ENCODE data around the gene GJD2. TPM values are rescaled to one million over a fixed set of nuclear protein-coding genes. Genes with fewer than 3 reads are reported as not detected.

Gene GJD2
- polyA plus RNA-seq = 0.09 TPM
- long read RNA-seq, donor 1 = 0 reads
- long read RNA-seq, donor 2 = 0 reads
- long read RNA-seq, donor 3 = 0 reads
- long read RNA-seq, donor 4 = 0 reads
- long read RNA-seq, donor 5 = 0 reads
- long read RNA-seq, donor 6 = 0 reads
- long read RNA-seq, donor 7 = 0 reads
- long read RNA-seq, donor 8 = 0 reads
- long read RNA-seq, donor 9 = 0 reads
- long read RNA-seq, donor 10 = 0 reads
- long read RNA-seq, donor 11 = 0 reads

GRCh38 chr15:34754674-34755418 lies at the start of gene GJD2:
GJD2 (minus strand) TSS chr15:34754998; CDS start chr15:34754488, 510 bp downstream.
- DNase-seq = peak in 1 of 2 donors; percentile 14
- Histone ChIP-seq H3K27me3 (ENCODE audit: control insufficient read depth, insufficient read depth, low read length) (peaks cover 46% of the 10 kb centered on the region), H3K4me3 (ENCODE audit: low read length) (no peak within 1 kb of the TSS), H3K4me1 (ENCODE audit: control insufficient read depth, insufficient read depth, low read length) (no peaks in the 10 kb centered on the region), H3K27ac (ENCODE audit: low read length) (no peak within 1 kb of the TSS), H3K9me3 (ENCODE audit: control insufficient read depth, low read depth, low read length) (peaks cover 2% of the 10 kb centered on the region), H3K36me3 (ENCODE audit: control insufficient read depth, insufficient read depth, low read length) (no peaks in the 10 kb centered on the region)
- no CpG with 5 or more reads among the region's 81 CpGs for WGBS (ENCODE audit: insufficient coverage, low lambda C conversion rate)

GRCh38 chr15:34804113-34804512 lies 49.3 kb upstream of the GJD2 start:
- peaks cover 9% of the 10 kb centered on the region for H3K27me3 ChIP-seq (ENCODE audit: control insufficient read depth, insufficient read depth, low read length)
- 70% methylated on average over 2 of the region's 2 CpGs for WGBS (ENCODE audit: insufficient coverage, low lambda C conversion rate)
- no peak overlapping the region for H3K4me3 ChIP-seq (ENCODE audit: low read length)
- no peak overlapping the region for H3K27ac ChIP-seq (ENCODE audit: low read length)
- H3K4me1 ChIP-seq (ENCODE audit: control insufficient read depth, insufficient read depth, low read length) = no peaks in the 10 kb centered on the region
- H3K36me3 ChIP-seq (ENCODE audit: control insufficient read depth, insufficient read depth, low read length) = no peaks in the 10 kb centered on the region
- no peak for DNase-seq
- no peaks in the 10 kb centered on the region for H3K9me3 ChIP-seq (ENCODE audit: control insufficient read depth, low read depth, low read length)

- no peak for DNase-seq
- WGBS (ENCODE audit: insufficient coverage, low lambda C conversion rate) = no CpG with 5 or more reads among the region's 7 CpGs
- H3K4me1 ChIP-seq (ENCODE audit: control insufficient read depth, insufficient read depth, low read length) = no peaks in the 10 kb centered on the region
- H3K9me3 ChIP-seq (ENCODE audit: control insufficient read depth, low read depth, low read length) = no peaks in the 10 kb centered on the region
- H3K4me3 ChIP-seq (ENCODE audit: low read length) = no peak overlapping the region
- H3K27ac ChIP-seq (ENCODE audit: low read length) = no peak overlapping the region
- peaks cover 16% of the 10 kb centered on the region for H3K27me3 ChIP-seq (ENCODE audit: control insufficient read depth, insufficient read depth, low read length)
- H3K36me3 ChIP-seq (ENCODE audit: control insufficient read depth, insufficient read depth, low read length) = no peaks in the 10 kb centered on the region
Observed at GRCh38 chr15:34802803-34803750, 48.3 kb upstream of the GJD2 start.

- Histone ChIP-seq H3K27ac (ENCODE audit: low read length) (no peak overlapping the region), H3K9me3 (ENCODE audit: control insufficient read depth, low read depth, low read length) (no peaks in the 10 kb centered on the region), H3K4me3 (ENCODE audit: low read length) (no peak overlapping the region), H3K36me3 (ENCODE audit: control insufficient read depth, insufficient read depth, low read length) (no peaks in the 10 kb centered on the region), H3K4me1 (ENCODE audit: control insufficient read depth, insufficient read depth, low read length) (no peaks in the 10 kb centered on the region), H3K27me3 (ENCODE audit: control insufficient read depth, insufficient read depth, low read length) (peaks cover 19% of the 10 kb centered on the region)
- no peak for DNase-seq
- no CpG with 5 or more reads among the region's 1 CpG for WGBS (ENCODE audit: insufficient coverage, low lambda C conversion rate)
Observed at GRCh38 chr15:34802371-34802770, 47.6 kb upstream of the GJD2 start.

GRCh38 chr15:34799149-34800101 lies 44.6 kb upstream of the GJD2 start:
- DNase-seq = no peak
- H3K27me3 ChIP-seq (ENCODE audit: control insufficient read depth, insufficient read depth, low read length) = peaks cover 44% of the 10 kb centered on the region
- H3K4me1 ChIP-seq (ENCODE audit: control insufficient read depth, insufficient read depth, low read length) = no peaks in the 10 kb centered on the region
- H3K4me3 ChIP-seq (ENCODE audit: low read length) = no peak overlapping the region
- no CpG with 5 or more reads among the region's 16 CpGs for WGBS (ENCODE audit: insufficient coverage, low lambda C conversion rate)
- H3K9me3 ChIP-seq (ENCODE audit: control insufficient read depth, low read depth, low read length) = no peaks in the 10 kb centered on the region
- H3K36me3 ChIP-seq (ENCODE audit: control insufficient read depth, insufficient read depth, low read length) = no peaks in the 10 kb centered on the region
- H3K27ac ChIP-seq (ENCODE audit: low read length) = no peak overlapping the region

- H3K4me3 ChIP-seq (ENCODE audit: low read length) = no peak overlapping the region
- no peaks in the 10 kb centered on the region for H3K36me3 ChIP-seq (ENCODE audit: control insufficient read depth, insufficient read depth, low read length)
- no peaks in the 10 kb centered on the region for H3K9me3 ChIP-seq (ENCODE audit: control insufficient read depth, low read depth, low read length)
- H3K27ac ChIP-seq (ENCODE audit: low read length) = no peak overlapping the region
- DNase-seq = no peak
- peaks cover 64% of the 10 kb centered on the region for H3K27me3 ChIP-seq (ENCODE audit: control insufficient read depth, insufficient read depth, low read length)
- WGBS (ENCODE audit: insufficient coverage, low lambda C conversion rate) = no CpG with 5 or more reads among the region's 5 CpGs
- H3K4me1 ChIP-seq (ENCODE audit: control insufficient read depth, insufficient read depth, low read length) = no peaks in the 10 kb centered on the region
Observed at GRCh38 chr15:34796847-34797435, 42.1 kb upstream of the GJD2 start.

- Histone ChIP-seq H3K27ac (ENCODE audit: low read length) (no peak within 1 kb of the TSS), H3K4me3 (ENCODE audit: low read length) (no peak within 1 kb of the TSS), H3K9me3 (ENCODE audit: control insufficient read depth, low read depth, low read length) (no peaks in the 10 kb centered on the region), H3K36me3 (ENCODE audit: control insufficient read depth, insufficient read depth, low read length) (no peaks in the 10 kb centered on the region), H3K27me3 (ENCODE audit: control insufficient read depth, insufficient read depth, low read length) (peaks cover 65% of the 10 kb centered on the region), H3K4me1 (ENCODE audit: control insufficient read depth, insufficient read depth, low read length) (no peaks in the 10 kb centered on the region)
- no peak for DNase-seq
- 0% methylated on average over 1 of the region's 44 CpGs for WGBS (ENCODE audit: insufficient coverage, low lambda C conversion rate)
Observed at GRCh38 chr15:34795267-34796081, 40.7 kb upstream of the GJD2 start, which contains the start of gene ACTC1. ACTC1 (minus strand) TSS chr15:34795549; CDS start chr15:34794808, 741 bp downstream.

- Histone ChIP-seq H3K36me3 (ENCODE audit: control insufficient read depth, insufficient read depth, low read length) (no peaks in the 10 kb centered on the region), H3K4me1 (ENCODE audit: control insufficient read depth, insufficient read depth, low read length) (no peaks in the 10 kb centered on the region), H3K4me3 (ENCODE audit: low read length) (no peak overlapping the region), H3K9me3 (ENCODE audit: control insufficient read depth, low read depth, low read length) (no peaks in the 10 kb centered on the region), H3K27ac (ENCODE audit: low read length) (no peak overlapping the region), H3K27me3 (ENCODE audit: control insufficient read depth, insufficient read depth, low read length) (peaks cover 64% of the 10 kb centered on the region)
- WGBS (ENCODE audit: insufficient coverage, low lambda C conversion rate) = no CpG with 5 or more reads among the region's 33 CpGs
- DNase-seq = no peak
Observed at GRCh38 chr15:34794590-34795206, 39.9 kb upstream of the GJD2 start.

All from large intestine (tissue), 12 donors.